IMR-90 (cell line): ENCODE results near the gene DCAF17. TPM values are rescaled to one million over a fixed set of nuclear protein-coding genes. Genes with fewer than 3 reads are reported as not detected.

Experiments
- ATAC-seq: fragments of 200-7000 bp; cut with Tn5 transposase; 2 replicates; pipeline ENCODE4 v1.9.1; 2020; ENCODE audit warnings: low read depth, mild to moderate bottlenecking, moderate library complexity
- BruUV-seq: library from RNA; stranded (reverse); fragments of 400-500 nt; replicated peaks from 2 replicates; lab custom pipeline; 2021; lab: Mats Ljungman, UMichigan
- CTCF ChIA-PET: fragments of 300-600 bp; formaldehyde crosslinking; extraction: SDS; loops from one replicate; lab custom pipeline; 2021; ENCODE audit warnings: antibody characterized with exemption; lab: Yijun Ruan, JAX
- POLR2A ChIA-PET: fragments of 300-600 bp; sonication (Branson Sonifier 250); formaldehyde crosslinking; loops from one replicate; lab custom pipeline; 2022; ENCODE audit warnings: antibody characterized with exemption; ENCODE audit not compliant: unreplicated experiment; lab: Charles Lee
- DNase-seq: peaks from one replicate; pipeline ENCODE4 v3.0.0; 2013
- H2AFZ ChIP-seq: replicated peaks from 2 replicates; pipeline ENCODE3; 2013; ENCODE audit warnings: low read length, mild to moderate bottlenecking; ENCODE audit not compliant: poor library complexity
- H2AK5ac ChIP-seq: 2 replicates; pipeline ENCODE4 v1.6.1; 2013; ENCODE audit warnings: low read depth, low read length, inconsistent platforms
- H2AK9ac ChIP-seq: replicated peaks from 2 replicates; pipeline ENCODE3; 2013; ENCODE audit warnings: mild to moderate bottlenecking, low read depth, low read length, moderate library complexity; ENCODE audit not compliant: poor library complexity
- H2BK120ac ChIP-seq: 2 replicates; pipeline ENCODE4 v1.6.1; 2013; ENCODE audit warnings: low read depth, low read length, inconsistent platforms
- H2BK15ac ChIP-seq: 3 replicates; pipeline ENCODE4 v1.6.1; 2013; ENCODE audit warnings: low read depth, low read length, inconsistent platforms
- H2BK20ac ChIP-seq: 2 replicates; pipeline ENCODE4 v1.6.1; 2013; ENCODE audit warnings: low read depth, mild to moderate bottlenecking, inconsistent platforms, low read length, moderate library complexity
- H2BK5ac ChIP-seq: 2 replicates; pipeline ENCODE4 v1.6.1; 2013; ENCODE audit warnings: mild to moderate bottlenecking, low read depth, low read length, inconsistent platforms; ENCODE audit not compliant: poor library complexity, severe bottlenecking
- H3K14ac ChIP-seq: replicated peaks from 2 replicates; pipeline ENCODE4 v1.6.1; 2013; ENCODE audit warnings: low read depth, low read length, inconsistent platforms
- H3K18ac ChIP-seq: 2 replicates; pipeline ENCODE4 v1.6.1; 2013; ENCODE audit warnings: low read depth, low read length, control low read depth
- H3K23ac ChIP-seq: 2 replicates; pipeline ENCODE4 v1.6.1; 2013; ENCODE audit warnings: low read depth, low read length, inconsistent platforms
- H3K27ac ChIP-seq: 2 replicates; pipeline ENCODE4 v1.5.1; 2013; ENCODE audit warnings: mild to moderate bottlenecking, control low read depth, low read length; ENCODE audit not compliant: insufficient read depth
- H3K27me3 ChIP-seq: 2 replicates; pipeline ENCODE4 v1.6.1; 2013; ENCODE audit warnings: low read length; ENCODE audit not compliant: control insufficient read depth, insufficient read depth
- H3K36me3 ChIP-seq: 2 replicates; pipeline ENCODE4 v1.6.1; 2013; ENCODE audit warnings: low read length, mixed read lengths; ENCODE audit not compliant: control insufficient read depth, insufficient read depth
- H3K4ac ChIP-seq: 2 replicates; pipeline ENCODE4 v1.6.1; 2013; ENCODE audit warnings: low read depth, low read length, inconsistent platforms
- H3K4me1 ChIP-seq: 2 replicates; pipeline ENCODE4 v1.6.1; 2013; ENCODE audit warnings: low read length, mixed read lengths; ENCODE audit not compliant: control insufficient read depth, insufficient read depth
- H3K4me2 ChIP-seq: 2 replicates; pipeline ENCODE4 v1.6.1; 2013; ENCODE audit warnings: low read depth, mild to moderate bottlenecking, control low read depth, low read length, moderate library complexity
- H3K4me3 ChIP-seq: 2 replicates; pipeline ENCODE4 v1.5.1; 2013; ENCODE audit warnings: low read depth, mild to moderate bottlenecking, control low read depth, low read length, moderate library complexity; ENCODE audit not compliant: insufficient read depth
- H3K56ac ChIP-seq: 2 replicates; pipeline ENCODE4 v1.6.1; 2013; ENCODE audit warnings: low read length, inconsistent platforms; ENCODE audit not compliant: insufficient read depth; ENCODE audit errors: extremely low read depth
- H3K79me1 ChIP-seq, 2 experiments: 2 replicates each; pipeline ENCODE4 v1.6.1; 2013; ENCODE audit warnings: low read length in 2 of 2, inconsistent platforms in 1 of 2, low read depth in 1 of 2
- H3K9ac ChIP-seq: 2 replicates; pipeline ENCODE4 v1.6.1; 2013; ENCODE audit warnings: low read depth, low read length, control low read depth
- H3K9me1 ChIP-seq: 2 replicates; pipeline ENCODE4 v1.6.1; 2013; ENCODE audit warnings: low read length, inconsistent platforms; ENCODE audit not compliant: insufficient read depth
- H3K9me3 ChIP-seq: 2 replicates; pipeline ENCODE4 v1.6.1; 2013; ENCODE audit warnings: low read length; ENCODE audit not compliant: control insufficient read depth, insufficient read depth
- H4K20me1 ChIP-seq: 2 replicates; pipeline ENCODE4 v1.6.1; 2013; ENCODE audit warnings: low read length, inconsistent platforms; ENCODE audit not compliant: insufficient read depth
- H4K5ac ChIP-seq: 2 replicates; pipeline ENCODE4 v1.6.1; 2013; ENCODE audit warnings: mild to moderate bottlenecking, low read depth, low read length, control low read depth
- H4K8ac ChIP-seq, 2 experiments: 2 replicates each; pipeline ENCODE4 v1.6.1; 2013; ENCODE audit warnings: low read depth in 2 of 2, low read length in 2 of 2, control low read depth in 1 of 2, inconsistent platforms in 1 of 2
- H4K91ac ChIP-seq: 2 replicates; pipeline ENCODE4 v1.6.1; 2013; ENCODE audit warnings: low read depth, low read length, inconsistent platforms; ENCODE audit not compliant: insufficient read depth
- BHLHE40 ChIP-seq: fragments of 150-350 bp; IDR thresholded peaks from 2 replicates; pipeline ENCODE4 v1.6.1; 2016; ENCODE audit warnings: mild to moderate bottlenecking, low read depth, low read length
- ELK1 ChIP-seq: fragments of 150-350 bp; IDR thresholded peaks from 2 replicates; pipeline ENCODE4 v1.6.1; 2016; ENCODE audit warnings: low read depth, mild to moderate bottlenecking, low read length, moderate library complexity, borderline replicate concordance
- FOS ChIP-seq: fragments of 150-350 bp; IDR thresholded peaks from 2 replicates; pipeline ENCODE4 v1.6.1; 2016; ENCODE audit warnings: low read depth, low read length
- MAFK ChIP-seq: IDR thresholded peaks from 2 replicates; pipeline ENCODE4 v1.6.1; 2012; ENCODE audit warnings: low read depth, low read length, improper control_type of control experiment
- MAZ ChIP-seq: IDR thresholded peaks from 2 replicates; pipeline ENCODE4 v1.6.1; 2012; ENCODE audit warnings: low read depth, mild to moderate bottlenecking, low read length, improper control_type of control experiment, moderate library complexity, borderline replicate concordance
- MXI1 ChIP-seq: IDR thresholded peaks from 2 replicates; pipeline ENCODE4 v1.6.1; 2012; ENCODE audit warnings: low read depth, mild to moderate bottlenecking, low read length, moderate library complexity, borderline replicate concordance
- NFE2L2 ChIP-seq: fragments of 150-350 bp; IDR thresholded peaks from 2 replicates; pipeline ENCODE4 v1.6.1; 2016; ENCODE audit warnings: low read depth, mild to moderate bottlenecking, low read length
- POLR2A ChIP-seq: IDR thresholded peaks from 2 replicates; pipeline ENCODE4 v1.6.1; 2012; ENCODE audit warnings: mild to moderate bottlenecking, low read depth, low read length
- RAD21 ChIP-seq: IDR thresholded peaks from 2 replicates; pipeline ENCODE4 v1.6.1; 2012; ENCODE audit warnings: low read length, improper control_type of control experiment
- RFX5 ChIP-seq: IDR thresholded peaks from 2 replicates; pipeline ENCODE4 v1.8.0; 2012; ENCODE audit warnings: low read depth, mild to moderate bottlenecking, low read length, moderate library complexity
- USF2 ChIP-seq: fragments of 150-350 bp; IDR thresholded peaks from 2 replicates; pipeline ENCODE4 v1.6.1; 2017; ENCODE audit warnings: mild to moderate bottlenecking, antibody characterized with exemption, low read length, low read depth
- WGBS, 2 experiments: methylation state at CpG; one replicate each; pipeline versions ENCODE4 v1.1.5 to v1.1.7; 2013; ENCODE audit warnings: missing lambda C conversion rate in 2 of 2; ENCODE audit not compliant: insufficient read length in 1 of 2; ENCODE audit errors: extremely low coverage in 2 of 2; 5-methylcytosine and 5-hydroxymethylcytosine counted together
- dilution Hi-C: fragments of 300-500 bp; cut with HindIII; formaldehyde crosslinking; loops from one replicate; pipeline ENCODE4 v1.14.3; 2018; ENCODE audit warnings: low sequenced_read_pairs; ENCODE audit not compliant: unreplicated experiment
- in situ Hi-C: fragments of 300-500 bp; cut with MboI; formaldehyde crosslinking; loops from 3 replicates; pipeline ENCODE4 v1.14.3; 2019; ENCODE audit warnings: low sequenced_read_pairs, inconsistent platforms, mixed read lengths
- intact Hi-C: fragments of 100-400 bp; cut with micrococcal nuclease; formaldehyde crosslinking; loops from 2 replicates; pipeline ENCODE4 v1.10.0; 2022
- polyA plus RNA-seq, 3 experiments: library from polyadenylated mRNA; depleted of rRNA; stranded (reverse); fragments of >200 nt; gene quantifications; 2 replicates each; pipeline ENCODE4 v1.2.3, GENCODE V29; 2012; ENCODE audit warnings: low replicate concordance in 1 of 3
- total RNA-seq: library from RNA; depleted of rRNA; stranded (reverse); fragments of >200 nt; gene quantifications from 2 replicates; pipeline ENCODE4 v1.2.3, GENCODE V29; 2012
- TF ChIP-seq, protein P1 (sequence below): conservative IDR thresholded peaks from 2 replicates; pipeline ENCODE4 v1.5.1; 2012; ENCODE audit warnings: mild to moderate bottlenecking, low read depth, low read length, improper control_type of control experiment

DCAF17 gene
- total and polyA plus RNA-seq, 2 of the 4 experiments (the other 2 are of a cell fraction), result 6.7 to 13.1 TPM

- Histone ChIP-seq H3K4me3 (no peak overlapping the region), H3K18ac (no peak overlapping the region), H3K9ac (no peak overlapping the region), H3K9me3 (no peaks in the 10 kb centered on the region), H3K36me3 (no peaks in the 10 kb centered on the region), H2AFZ (no peak overlapping the region), H3K56ac (no peak overlapping the region), H4K5ac (no peak overlapping the region), H3K23ac (no peak overlapping the region), H3K9me1 (no peaks in the 10 kb centered on the region), H3K79me1 (no peaks in the 10 kb centered on the region), H3K14ac (no peak overlapping the region), H3K27ac (no peak overlapping the region), H2BK120ac (no peak overlapping the region), H2BK5ac (no peak overlapping the region), H2AK5ac (no peak overlapping the region), H2BK15ac (no peak overlapping the region), H2BK20ac (no peak overlapping the region), H4K20me1 (no peaks in the 10 kb centered on the region), H2AK9ac (no peak overlapping the region), H3K4me2 (no peak overlapping the region), H3K27me3 (no peaks in the 10 kb centered on the region), H4K91ac (no peak overlapping the region), H4K8ac (no peak overlapping the region), H3K4ac (no peak overlapping the region), H3K4me1 (no peaks in the 10 kb centered on the region)
- dilution Hi-C loops, result no loop called here
- ATAC-seq, result no peak
- TF ChIP-seq ELK1 (no peak), MAFK (no peak), FOS (no peak), POLR2A (no peak), MXI1 (no peak), BHLHE40 (no peak), RFX5 (no peak), MAZ (no peak), USF2 (no peak), NFE2L2 (no peak), RAD21 (no peak)
- TF ChIP-seq, protein P1, sequence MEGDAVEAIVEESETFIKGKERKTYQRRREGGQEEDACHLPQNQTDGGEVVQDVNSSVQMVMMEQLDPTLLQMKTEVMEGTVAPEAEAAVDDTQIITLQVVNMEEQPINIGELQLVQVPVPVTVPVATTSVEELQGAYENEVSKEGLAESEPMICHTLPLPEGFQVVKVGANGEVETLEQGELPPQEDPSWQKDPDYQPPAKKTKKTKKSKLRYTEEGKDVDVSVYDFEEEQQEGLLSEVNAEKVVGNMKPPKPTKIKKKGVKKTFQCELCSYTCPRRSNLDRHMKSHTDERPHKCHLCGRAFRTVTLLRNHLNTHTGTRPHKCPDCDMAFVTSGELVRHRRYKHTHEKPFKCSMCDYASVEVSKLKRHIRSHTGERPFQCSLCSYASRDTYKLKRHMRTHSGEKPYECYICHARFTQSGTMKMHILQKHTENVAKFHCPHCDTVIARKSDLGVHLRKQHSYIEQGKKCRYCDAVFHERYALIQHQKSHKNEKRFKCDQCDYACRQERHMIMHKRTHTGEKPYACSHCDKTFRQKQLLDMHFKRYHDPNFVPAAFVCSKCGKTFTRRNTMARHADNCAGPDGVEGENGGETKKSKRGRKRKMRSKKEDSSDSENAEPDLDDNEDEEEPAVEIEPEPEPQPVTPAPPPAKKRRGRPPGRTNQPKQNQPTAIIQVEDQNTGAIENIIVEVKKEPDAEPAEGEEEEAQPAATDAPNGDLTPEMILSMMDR, result no peak
- intact Hi-C loops, result no loop called here
- 91% methylated on average over 1 of the region's 2 CpGs; no CpG with 5 or more reads in 1 of the 2 experiments for WGBS, 2 experiments
- ChIA-PET CTCF (interaction anchor here (1.0 kb wide), 1 partner anchor 11 kb away, joined by 4 read pairs; no protein-coding TSS in a partner anchor), POLR2A (interaction anchor here (1.0 kb wide), 1 partner anchor 47 kb away, joined by 3 read pairs; no protein-coding TSS in a partner anchor)
- DNase-seq, result no peak
- no TSS peak for BruUV-seq
- in situ Hi-C loops, result no loop called here
Measured at GRCh38 chr2:171490577-171490976, 56.6 kb downstream of the DCAF17 start.
